GM21529 (cell line): Measurements from ENCODE around the gene CPM.

Experiments used
- ATAC-seq: cut with Tn5 transposase; IDR thresholded peaks from one replicate; pipeline ENCODE4 v1.9.1; 2021; ENCODE audit not compliant: unreplicated experiment

The CPM gene

DNA sequence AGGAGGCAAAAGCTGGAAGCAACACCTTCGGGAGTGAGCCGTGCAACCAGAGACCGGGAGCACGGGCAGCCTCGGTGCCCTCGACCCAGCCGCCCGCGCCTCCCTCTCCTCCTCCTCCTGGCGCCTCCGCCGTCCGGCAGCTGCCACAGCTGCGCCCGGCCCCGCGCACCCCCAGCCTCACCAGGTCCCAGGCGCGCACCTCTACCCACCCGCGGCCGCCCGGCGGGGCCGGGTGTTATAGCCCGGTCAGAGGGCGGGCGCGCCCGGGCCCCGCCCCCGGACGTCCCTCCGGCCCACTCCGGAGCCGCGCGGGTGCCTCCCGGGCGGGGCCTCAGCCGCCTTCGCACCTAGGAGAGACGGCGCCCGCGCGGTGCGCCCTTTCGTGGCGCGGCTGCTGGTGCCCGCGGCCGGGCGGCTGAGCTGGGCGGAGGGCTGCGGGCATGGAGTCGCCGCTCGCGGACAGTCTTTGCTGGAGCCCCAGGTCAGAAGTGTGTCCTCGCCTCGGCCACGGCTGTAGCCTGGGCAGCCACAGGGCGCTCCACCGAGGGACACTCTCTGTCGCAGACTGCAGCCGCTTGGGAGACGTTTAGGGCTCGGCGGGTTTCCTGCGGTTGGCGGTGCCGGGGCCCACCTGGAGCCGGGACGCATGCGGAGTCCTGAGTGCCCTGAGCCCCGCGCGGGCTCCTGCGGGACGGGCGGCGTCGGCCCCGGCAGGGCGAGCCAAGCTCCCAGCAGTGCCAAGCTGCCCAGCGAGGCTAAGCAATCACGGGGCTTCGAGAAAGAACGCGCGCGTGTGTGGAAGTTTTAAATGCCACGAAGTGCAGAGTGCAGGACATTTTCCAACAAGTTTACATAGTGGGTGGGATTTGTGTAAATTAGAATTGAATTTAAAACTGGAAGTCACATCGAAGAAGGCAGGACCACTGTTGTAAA, at the start of gene CPM:
CPM (minus strand) TSS at position 211 of the 933 bp plus-strand sequence. CDS start 334 bp downstream, outside the sequence.
- ATAC-seq = peak; percentile 93

DNA sequence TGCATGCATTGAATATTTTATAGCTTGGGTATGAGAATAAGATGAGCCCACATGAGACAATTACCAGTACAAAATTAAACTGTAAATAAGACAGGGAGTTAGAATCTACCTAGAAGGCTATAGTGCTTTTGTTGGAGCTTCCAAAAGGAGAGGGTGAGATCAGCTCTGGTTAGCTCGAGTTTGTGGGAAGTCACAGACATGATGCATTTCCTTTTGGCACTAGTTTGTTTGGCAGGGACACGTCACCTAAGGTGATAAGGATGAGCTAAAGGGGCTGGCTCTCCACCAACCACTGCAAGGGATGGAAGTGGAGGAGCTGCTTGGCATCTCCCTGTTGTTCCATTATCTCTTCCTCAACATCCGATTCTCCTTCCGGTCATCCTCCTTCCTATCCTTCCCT, 48.5 kb upstream of the CPM start:
- ATAC-seq = no peak

DNA sequence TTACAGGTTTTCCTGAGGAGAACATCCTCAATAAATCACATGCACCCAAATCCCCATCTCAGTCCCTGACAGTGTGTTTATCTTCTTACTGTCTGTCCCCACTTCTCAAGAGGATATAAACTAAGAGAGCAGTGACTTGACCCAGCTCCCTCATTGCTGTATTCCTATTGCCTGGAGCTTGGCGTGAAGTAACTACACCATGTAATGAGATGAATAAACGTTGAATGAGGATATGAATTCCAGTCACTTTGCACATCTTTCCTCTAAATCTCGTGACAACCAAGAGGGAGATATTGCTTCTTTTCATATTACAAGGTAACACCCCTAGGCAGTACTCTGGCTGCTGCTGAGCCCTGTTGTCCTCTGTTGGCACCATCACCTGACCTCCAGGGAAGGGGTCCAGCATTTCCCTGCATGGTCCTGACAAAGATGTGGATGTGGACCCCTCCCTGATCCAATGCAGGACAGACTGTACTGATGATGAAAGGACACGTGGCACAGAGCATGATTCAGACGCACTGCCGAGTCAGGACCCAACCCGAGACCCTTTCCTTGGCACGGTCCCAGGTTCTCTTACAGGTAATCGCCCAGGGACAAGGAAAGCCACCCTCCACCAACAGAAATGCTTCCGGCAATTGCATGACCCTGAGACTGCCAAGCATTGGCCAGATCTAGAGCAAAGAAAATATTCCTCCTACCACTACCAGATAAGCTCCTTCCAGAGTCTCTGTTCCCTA, 47.7 kb upstream of the CPM start:
- ATAC-seq = no peak

DNA sequence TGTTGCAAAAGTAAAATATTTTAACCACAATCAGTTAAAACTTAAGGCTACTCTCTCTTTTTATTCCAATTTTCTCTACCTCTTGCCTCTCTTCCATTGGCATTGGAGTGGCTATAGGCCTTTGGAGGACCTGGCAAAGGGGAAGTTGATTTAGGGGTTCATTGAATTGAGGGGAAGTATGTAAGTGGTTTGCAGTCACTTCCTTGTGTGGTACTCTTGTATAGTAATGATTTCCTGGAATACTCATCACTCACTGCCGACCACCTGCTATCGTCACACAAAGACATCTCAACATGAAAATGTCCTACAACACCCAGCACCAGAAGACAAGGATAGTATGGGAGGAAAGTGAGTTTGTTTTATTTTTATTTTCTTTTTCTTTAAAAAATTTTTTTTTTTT, 45.7 kb upstream of the CPM start:
- no peak for ATAC-seq

- no peak for ATAC-seq
Observed at GRCh38 chr12:68977909-68978610, 45.1 kb upstream of the CPM start.

DNA sequence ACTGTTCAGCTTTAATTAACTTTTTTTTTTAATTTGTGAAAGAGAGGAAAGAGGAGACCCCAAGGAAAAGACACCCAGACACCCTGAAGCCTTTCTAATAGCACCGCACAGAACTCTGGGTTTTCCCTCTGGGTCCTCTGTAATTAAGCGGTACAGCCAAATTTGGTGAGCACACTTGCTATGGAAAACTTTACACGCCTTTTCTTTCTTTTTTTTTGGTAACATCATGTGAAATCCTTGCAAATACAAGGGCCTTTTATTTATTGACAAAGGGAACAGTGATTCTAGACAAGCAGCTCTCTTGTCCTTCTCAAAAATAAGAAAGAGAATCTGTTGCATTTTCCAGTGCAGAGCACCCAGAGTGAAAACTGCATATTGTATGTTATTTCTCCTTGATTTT, 44.4 kb upstream of the CPM start:
- ATAC-seq = no peak

DNA sequence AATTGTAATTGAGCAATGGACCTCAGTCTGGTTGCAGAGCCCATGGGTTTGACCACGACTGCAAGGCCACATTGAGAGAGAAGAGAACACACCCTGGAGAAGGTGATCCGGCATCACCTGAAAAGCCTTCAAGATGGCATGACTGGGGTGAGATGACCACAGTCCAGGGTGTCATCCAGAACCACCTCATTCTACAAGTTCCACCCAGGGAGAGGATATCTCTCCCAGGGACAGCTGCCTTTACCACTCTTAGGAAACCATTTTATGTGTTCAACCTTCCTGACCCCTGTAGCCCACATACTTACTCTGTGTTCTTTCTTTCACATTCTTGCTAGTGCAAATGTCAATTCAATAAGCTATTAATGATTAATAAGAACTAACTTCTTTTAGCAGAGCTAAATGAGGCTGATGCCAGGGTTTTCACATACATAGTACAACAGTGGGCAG, 43.4 kb upstream of the CPM start:
- no peak for ATAC-seq

- no peak for ATAC-seq
Observed at GRCh38 chr12:68975811-68976210, 42.8 kb upstream of the CPM start.

DNA sequence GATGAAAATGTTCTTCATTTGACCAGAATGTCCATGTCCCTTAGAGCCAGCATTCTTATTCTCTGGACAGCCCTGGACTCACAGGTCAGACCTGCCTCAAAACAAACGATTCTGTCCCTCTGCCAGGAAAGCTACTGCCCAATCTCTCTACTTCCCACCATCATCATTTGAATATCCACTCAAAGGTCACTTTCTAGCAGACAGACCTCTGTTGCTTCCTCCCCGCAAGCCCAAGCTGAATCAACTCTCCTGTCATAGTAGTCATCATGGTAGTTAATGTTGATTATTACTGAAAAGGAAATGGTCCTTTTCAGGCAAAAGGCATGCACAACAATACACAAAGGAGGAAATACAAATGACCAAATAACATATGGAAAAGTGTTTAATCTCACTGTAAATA, 39.6 kb upstream of the CPM start:
- ATAC-seq = no peak

DNA sequence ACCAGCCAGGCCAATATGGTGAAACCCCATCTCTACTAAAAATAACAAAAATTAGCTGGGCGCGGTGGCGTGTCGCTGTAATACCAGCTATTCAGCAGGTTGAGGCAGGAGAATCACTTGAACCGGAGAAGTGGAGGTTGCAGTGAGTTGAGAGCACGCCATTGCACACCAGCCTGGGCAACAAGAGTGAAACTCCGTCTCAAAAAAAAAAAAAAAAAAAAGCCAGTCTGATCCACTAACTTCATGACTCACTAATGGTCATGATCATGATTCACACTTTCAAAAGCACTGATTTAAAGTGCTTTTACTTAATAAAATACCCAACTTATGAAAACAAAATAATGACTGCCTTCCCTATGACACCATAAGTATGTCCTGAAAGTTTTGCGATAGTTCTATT, 38.4 kb upstream of the CPM start:
- ATAC-seq = no peak

- ATAC-seq = no peak
Observed at GRCh38 chr12:68970951-68971350, 38.0 kb upstream of the CPM start.

DNA sequence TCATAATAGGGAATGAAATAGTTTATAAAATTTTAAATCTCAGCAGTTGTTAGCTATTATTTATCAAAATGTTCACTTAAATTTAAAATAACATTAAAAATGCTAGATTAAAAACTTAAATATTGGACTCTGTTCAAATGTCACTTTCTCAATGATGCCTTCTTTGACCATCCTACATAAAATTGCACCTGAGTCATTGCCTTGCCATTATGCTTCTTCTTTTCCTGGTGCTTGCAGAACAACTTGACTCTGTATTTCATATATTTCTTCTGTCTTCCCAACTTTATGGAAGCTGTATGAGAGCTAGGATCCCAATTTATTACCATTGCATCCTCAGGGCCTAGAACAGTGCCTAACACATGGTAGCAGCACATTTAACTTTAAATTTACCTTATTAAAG, 37.3 kb upstream of the CPM start:
- no peak for ATAC-seq

GRCh38 chr12:68967046-68967445, 34.1 kb upstream of the CPM start:
- ATAC-seq = no peak

- ATAC-seq = no peak
Observed at GRCh38 chr12:68963856-68964745, 31.1 kb upstream of the CPM start.

DNA sequence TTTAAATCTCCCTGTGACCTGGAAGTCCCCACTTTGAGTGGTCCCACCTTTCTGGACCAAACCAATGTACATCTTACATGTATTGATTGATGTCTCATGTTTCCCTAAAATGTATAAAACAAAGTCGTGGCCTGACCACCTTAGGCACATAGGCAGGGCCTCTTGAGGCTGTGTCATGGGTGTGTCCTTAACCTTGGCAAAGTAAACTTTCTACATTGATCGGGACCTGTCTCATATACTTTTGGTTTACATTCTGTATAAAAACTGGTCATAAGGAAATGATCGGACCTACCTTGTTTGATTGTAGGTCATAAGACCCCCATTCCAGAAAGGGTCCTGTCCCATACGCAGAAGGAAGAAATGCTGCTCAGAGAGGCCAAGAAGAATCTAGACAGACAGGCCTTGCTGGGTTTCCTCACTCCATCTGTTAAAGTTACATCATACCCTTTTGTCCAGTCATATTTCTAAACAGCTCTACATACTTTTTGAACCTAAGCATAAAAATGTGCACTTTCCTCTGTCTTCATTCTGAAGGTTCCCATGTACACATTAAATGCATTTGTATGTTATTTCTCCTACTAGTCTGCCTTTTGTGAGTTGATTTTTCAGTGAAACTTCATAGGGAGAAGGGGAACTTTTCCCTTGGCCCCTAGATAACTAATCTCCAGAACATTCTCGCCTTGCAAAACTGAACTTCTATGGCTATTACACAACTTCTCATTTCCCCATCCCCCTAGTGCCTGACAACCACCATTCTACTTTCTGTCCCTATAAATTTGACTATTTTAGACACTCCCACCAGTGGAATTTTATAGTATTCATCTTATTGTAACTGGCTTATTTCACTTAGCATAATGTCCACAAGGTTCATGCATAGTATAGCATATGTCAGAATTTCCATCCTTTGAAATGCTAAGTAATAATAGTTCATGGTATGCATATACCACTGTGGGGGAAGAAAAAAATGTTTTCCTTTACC, 30.2 kb upstream of the CPM start:
- ATAC-seq = no peak

- ATAC-seq = no peak
Observed at GRCh38 chr12:68959891-68960464, 27.0 kb upstream of the CPM start.

DNA sequence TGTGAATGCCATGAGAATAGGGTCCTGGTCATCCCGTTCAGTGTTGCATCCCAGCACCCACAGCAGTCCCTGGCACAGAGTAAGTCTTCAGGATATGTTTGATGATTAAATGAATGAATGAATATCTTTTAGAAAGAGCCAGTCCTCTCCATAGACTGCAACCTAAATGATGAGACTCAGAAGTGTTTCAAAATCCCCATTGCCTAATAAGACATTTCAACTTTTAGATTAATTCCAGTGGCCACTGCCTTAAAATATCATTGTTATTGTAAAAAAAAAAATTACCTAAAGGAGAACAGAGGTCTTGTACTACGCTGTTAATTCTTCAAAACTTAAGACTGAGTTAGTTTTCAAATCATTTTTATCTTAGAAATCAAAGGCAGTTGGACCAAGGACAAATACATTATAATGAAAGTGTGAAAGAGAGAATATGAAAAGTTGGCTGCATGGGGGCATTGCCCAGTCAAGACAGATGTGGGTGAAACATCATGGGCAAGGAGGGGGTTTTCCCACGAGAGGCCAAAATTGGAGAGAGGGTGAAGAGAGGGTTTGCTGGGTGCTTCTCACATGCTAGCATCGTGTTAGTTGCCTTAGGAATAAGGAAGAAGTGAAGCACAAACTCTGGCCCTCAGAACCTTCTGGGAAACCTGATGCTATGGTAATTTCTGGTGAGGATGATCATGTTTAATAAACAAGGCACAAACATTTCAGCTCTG, 26.3 kb upstream of the CPM start:
- no peak for ATAC-seq

DNA sequence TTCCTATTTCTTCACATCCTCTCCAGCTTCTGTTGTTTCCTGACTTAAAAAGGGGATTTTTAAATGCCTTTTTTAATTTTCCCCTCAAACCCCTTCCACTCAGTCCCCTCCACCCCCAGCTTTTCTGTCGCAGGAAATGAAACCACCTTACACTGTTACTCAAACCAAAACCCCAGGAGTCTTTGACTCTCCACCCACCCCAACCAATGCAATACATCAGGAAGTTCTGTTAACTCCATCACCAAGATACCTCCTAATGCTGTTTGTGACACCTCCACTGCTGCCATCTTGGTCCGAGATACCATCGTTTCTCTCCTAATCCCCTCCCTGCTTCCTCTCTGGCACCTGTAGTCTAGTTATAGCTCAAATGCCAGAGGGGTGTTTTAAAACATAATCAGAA, 25.4 kb upstream of the CPM start:
- peak; percentile 97 for ATAC-seq
